Measurements from ENCODE around the gene NGFR. TPM values are rescaled to one million over a fixed set of nuclear protein-coding genes. Genes with fewer than 3 reads are reported as not detected.

The NGFR gene
- polyA plus RNA-seq, 1 of the 3 experiments (the other 2 are of a cell fraction): 0.76 TPM

DNA sequence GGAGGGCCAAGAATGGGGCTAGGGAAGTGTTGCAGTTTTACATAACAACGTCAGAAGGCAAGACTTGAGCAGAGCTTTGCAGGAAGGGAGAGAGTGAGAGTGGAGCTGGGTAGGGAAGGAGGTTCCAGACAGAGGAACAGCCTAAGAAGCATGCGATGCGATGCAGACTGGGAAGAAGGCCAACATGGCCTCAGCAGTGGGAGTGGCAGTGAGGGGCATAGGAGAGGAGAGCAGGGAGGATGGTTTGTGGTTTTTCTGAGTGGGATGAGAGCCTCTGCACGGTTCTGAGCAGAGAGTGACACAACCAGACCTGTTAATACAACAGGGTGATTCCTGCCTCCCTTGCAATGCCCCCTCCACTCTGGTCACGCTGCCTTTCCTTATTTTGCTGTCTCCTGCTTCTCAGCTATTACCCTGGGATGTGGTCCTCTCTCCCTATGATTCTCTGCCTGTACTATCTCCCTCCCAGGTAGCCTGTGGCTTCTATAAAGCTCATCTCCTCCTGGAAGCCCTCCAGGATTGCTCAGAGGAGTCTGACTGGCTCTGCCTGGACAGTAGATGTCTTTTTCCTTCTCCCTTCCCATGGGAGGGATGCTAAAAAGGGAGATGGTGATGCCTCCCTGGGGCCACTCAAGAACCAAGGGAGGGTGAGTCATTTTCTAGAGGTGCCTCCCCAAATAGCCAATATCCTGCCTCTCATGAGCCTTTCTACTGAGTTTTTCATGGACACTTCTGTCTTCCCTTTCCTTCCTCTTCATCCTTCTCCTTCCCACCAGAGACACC is 38.7 kb upstream of the NGFR start (continued):
- 0 out of 2 replicates have a peak, but pooled peaks have one; percentile 40 for TF ChIP-seq PBX3 (IDR thresholded peaks at IDR 0.05)
- no peak for TF ChIP-seq SIN3A (IDR thresholded peaks at IDR 0.05; ENCODE audit: borderline replicate concordance, low read depth, low read length)
- no peak for TF ChIP-seq FOSL2 (IDR thresholded peaks at IDR 0.05; ENCODE audit: borderline replicate concordance, low read depth)
- TF ChIP-seq EP300 (IDR thresholded peaks at IDR 0.05; ENCODE audit: borderline replicate concordance in 1 of 2, low read depth in 1 of 2, low read length in 1 of 2): peak in 1 of 2 experiments; percentile 33; a peak in 1 of 4 replicates
- peak; percentile 4; the same call in 1 of the 2 replicates for TF ChIP-seq RCOR1 (IDR thresholded peaks at IDR 0.05; ENCODE audit: low read length)
- TF ChIP-seq CTCF (IDR thresholded peaks at IDR 0.05): no peak
- TF ChIP-seq GABPA (IDR thresholded peaks at IDR 0.05; ENCODE audit: low read depth): no peak
- TF ChIP-seq, protein P1, sequence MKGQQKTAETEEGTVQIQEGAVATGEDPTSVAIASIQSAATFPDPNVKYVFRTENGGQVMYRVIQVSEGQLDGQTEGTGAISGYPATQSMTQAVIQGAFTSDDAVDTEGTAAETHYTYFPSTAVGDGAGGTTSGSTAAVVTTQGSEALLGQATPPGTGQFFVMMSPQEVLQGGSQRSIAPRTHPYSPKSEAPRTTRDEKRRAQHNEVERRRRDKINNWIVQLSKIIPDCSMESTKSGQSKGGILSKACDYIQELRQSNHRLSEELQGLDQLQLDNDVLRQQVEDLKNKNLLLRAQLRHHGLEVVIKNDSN (IDR thresholded peaks at IDR 0.05; ENCODE audit: borderline replicate concordance, low read depth): no peak
- peak; percentile 2; the same call in 1 of the 2 replicates for TF ChIP-seq RAD21 (IDR thresholded peaks at IDR 0.05; ENCODE audit: low read length)
- TF ChIP-seq, protein P2, sequence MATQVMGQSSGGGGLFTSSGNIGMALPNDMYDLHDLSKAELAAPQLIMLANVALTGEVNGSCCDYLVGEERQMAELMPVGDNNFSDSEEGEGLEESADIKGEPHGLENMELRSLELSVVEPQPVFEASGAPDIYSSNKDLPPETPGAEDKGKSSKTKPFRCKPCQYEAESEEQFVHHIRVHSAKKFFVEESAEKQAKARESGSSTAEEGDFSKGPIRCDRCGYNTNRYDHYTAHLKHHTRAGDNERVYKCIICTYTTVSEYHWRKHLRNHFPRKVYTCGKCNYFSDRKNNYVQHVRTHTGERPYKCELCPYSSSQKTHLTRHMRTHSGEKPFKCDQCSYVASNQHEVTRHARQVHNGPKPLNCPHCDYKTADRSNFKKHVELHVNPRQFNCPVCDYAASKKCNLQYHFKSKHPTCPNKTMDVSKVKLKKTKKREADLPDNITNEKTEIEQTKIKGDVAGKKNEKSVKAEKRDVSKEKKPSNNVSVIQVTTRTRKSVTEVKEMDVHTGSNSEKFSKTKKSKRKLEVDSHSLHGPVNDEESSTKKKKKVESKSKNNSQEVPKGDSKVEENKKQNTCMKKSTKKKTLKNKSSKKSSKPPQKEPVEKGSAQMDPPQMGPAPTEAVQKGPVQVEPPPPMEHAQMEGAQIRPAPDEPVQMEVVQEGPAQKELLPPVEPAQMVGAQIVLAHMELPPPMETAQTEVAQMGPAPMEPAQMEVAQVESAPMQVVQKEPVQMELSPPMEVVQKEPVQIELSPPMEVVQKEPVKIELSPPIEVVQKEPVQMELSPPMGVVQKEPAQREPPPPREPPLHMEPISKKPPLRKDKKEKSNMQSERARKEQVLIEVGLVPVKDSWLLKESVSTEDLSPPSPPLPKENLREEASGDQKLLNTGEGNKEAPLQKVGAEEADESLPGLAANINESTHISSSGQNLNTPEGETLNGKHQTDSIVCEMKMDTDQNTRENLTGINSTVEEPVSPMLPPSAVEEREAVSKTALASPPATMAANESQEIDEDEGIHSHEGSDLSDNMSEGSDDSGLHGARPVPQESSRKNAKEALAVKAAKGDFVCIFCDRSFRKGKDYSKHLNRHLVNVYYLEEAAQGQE (IDR thresholded peaks at IDR 0.05; ENCODE audit: low read depth, low read length): no peak
- TF ChIP-seq JUND (IDR thresholded peaks at IDR 0.05): no peak
- no peak for TF ChIP-seq ELF1 (IDR thresholded peaks at IDR 0.05)
- TF ChIP-seq MXI1 (IDR thresholded peaks at IDR 0.05; ENCODE audit: low read depth, low read length): no peak
- no peak for TF ChIP-seq RFX5 (IDR thresholded peaks at IDR 0.05; ENCODE audit: low read length)
- no peak for TF ChIP-seq CHD2 (IDR thresholded peaks at IDR 0.05; ENCODE audit: low read length, partially characterized antibody)
- TF ChIP-seq TEAD4 (IDR thresholded peaks at IDR 0.05; ENCODE audit: borderline replicate concordance, insufficient read depth): no peak
